H1 (cell line): ENCODE measurements around the gene FAR2. TPM values are rescaled to one million over a fixed set of nuclear protein-coding genes. Genes with fewer than 3 reads are reported as not detected.

Experiments
- CTCF ChIA-PET: fragments of 300-600 bp; sonication (Branson Sonifier 250); formaldehyde crosslinking; loops from one replicate; lab custom pipeline; 2021; ENCODE audit not compliant: partially characterized antibody; lab: Charles Lee
- POLR2A ChIA-PET: fragments of 300-600 bp; sonication (Branson Sonifier 250); formaldehyde crosslinking; loops from one replicate; lab custom pipeline; 2021; ENCODE audit warnings: inconsistent platforms; ENCODE audit not compliant: partially characterized antibody; lab: Charles Lee
- DNase-seq, 2 experiments: peaks; one replicate each; pipeline versions ENCODE4 v3.0.0 to v3.0.0-alpha.2; 2010 to 2022; ENCODE audit warnings: low spot score in 2 of 2, low read depth in 1 of 2, mixed read lengths in 1 of 2
- FAIRE-seq: peaks from 2 replicates; lab custom pipeline; 2011; peaks lifted over from hg19 to GRCh38; lab: Jason Lieb, UNC
- H2AFZ ChIP-seq: 2 replicates; pipeline ENCODE4 v1.8.1; 2012; ENCODE audit warnings: low read length, inconsistent platforms
- H2AK5ac ChIP-seq: 2 replicates; pipeline ENCODE4 v1.6.1; 2013; ENCODE audit warnings: low read depth, low read length
- H2BK120ac ChIP-seq: replicated peaks from 2 replicates; pipeline ENCODE3; 2013; ENCODE audit warnings: low read depth, low read length, inconsistent platforms
- H2BK12ac ChIP-seq: 2 replicates; pipeline ENCODE4 v1.6.1; 2013; ENCODE audit warnings: low read depth, low read length
- H2BK15ac ChIP-seq: 2 replicates; pipeline ENCODE4 v1.6.1; 2013; ENCODE audit warnings: low read length
- H2BK20ac ChIP-seq: 2 replicates; pipeline ENCODE4 v1.6.1; 2013; ENCODE audit warnings: low read length
- H2BK5ac ChIP-seq: 2 replicates; pipeline ENCODE4 v1.6.1; 2013; ENCODE audit warnings: low read depth, low read length
- H3K14ac ChIP-seq: 2 replicates; pipeline ENCODE4 v1.6.1; 2013; ENCODE audit warnings: inconsistent platforms; ENCODE audit not compliant: insufficient read length
- H3K18ac ChIP-seq: 2 replicates; pipeline ENCODE4 v1.6.1; 2013; ENCODE audit warnings: low read length; ENCODE audit errors: extremely low read depth
- H3K23ac ChIP-seq: 2 replicates; pipeline ENCODE4 v1.6.1; 2013; ENCODE audit warnings: inconsistent platforms; ENCODE audit not compliant: insufficient read length
- H3K23me2 ChIP-seq: 2 replicates; pipeline ENCODE4 v1.6.1; 2013; ENCODE audit warnings: low read depth, low read length
- H3K27ac ChIP-seq: 2 replicates; pipeline ENCODE4 v1.6.1; 2011; ENCODE audit warnings: low read depth, low read length, inconsistent platforms
- H3K27me3 ChIP-seq, 4 experiments: replicated peaks in 1 of 4; 1 replicate in 1 of 4; 2 replicates in 3 of 4; pipeline versions ENCODE4 v1.6.1 to v1.8.1; 2011 to 2013; ENCODE audit warnings: low read length in 3 of 4, mild to moderate bottlenecking in 3 of 4, inconsistent platforms in 2 of 4, mixed read lengths in 2 of 4, moderate library complexity in 1 of 4; ENCODE audit not compliant: control insufficient read depth in 3 of 4, insufficient read depth in 3 of 4; ENCODE audit errors: extremely low read depth in 1 of 4
- H3K36me3 ChIP-seq, 4 experiments: 2 replicates each; pipeline versions ENCODE4 v1.6.1 to v1.8.1; 2011 to 2013; ENCODE audit warnings: mild to moderate bottlenecking in 4 of 4, low read length in 3 of 4, moderate library complexity in 2 of 4, control low read depth in 1 of 4, inconsistent platforms in 1 of 4; ENCODE audit not compliant: insufficient read depth in 4 of 4, control insufficient read depth in 2 of 4
- H3K4ac ChIP-seq: replicated peaks from 2 replicates; pipeline ENCODE3; 2013; ENCODE audit warnings: low read length, low read depth, mixed read lengths, inconsistent platforms; ENCODE audit not compliant: insufficient read length
- H3K4me1 ChIP-seq, 4 experiments: replicated peaks in 1 of 4; 1 replicate in 1 of 4; 2 replicates in 3 of 4; pipeline versions ENCODE4 v1.6.1 to v1.8.1; 2011 to 2013; ENCODE audit warnings: low read length in 3 of 4, inconsistent platforms in 2 of 4, mixed read lengths in 1 of 4; ENCODE audit not compliant: insufficient read depth in 4 of 4, control insufficient read depth in 3 of 4
- H3K4me2 ChIP-seq, 2 experiments: 2 replicates each; pipeline versions ENCODE4 v1.6.1 to v1.8.1; 2011 to 2013; ENCODE audit warnings: low read depth in 2 of 2, low read length in 2 of 2, control low read depth in 1 of 2, inconsistent platforms in 1 of 2, mild to moderate bottlenecking in 1 of 2; ENCODE audit not compliant: insufficient read depth in 1 of 2
- H3K4me3 ChIP-seq, 4 experiments: fragments of 200-600, 300-600 bp in 1 of 4; sonication (generic), shearing (Covaris generic), sonication (Bioruptor Twin) in 1 of 4; 2 replicates each; pipeline versions ENCODE4 v1.5.1 to v1.8.1; 2011 to 2016; ENCODE audit warnings: low read length in 4 of 4, low read depth in 3 of 4, control low read depth in 2 of 4, inconsistent platforms in 2 of 4, mild to moderate bottlenecking in 2 of 4, mixed read lengths in 1 of 4, moderate library complexity in 1 of 4; ENCODE audit not compliant: insufficient read depth in 2 of 4; ENCODE audit errors: extremely low read depth in 1 of 4
- H3K56ac ChIP-seq: replicated peaks from 2 replicates; pipeline ENCODE3; 2013; ENCODE audit warnings: low read depth, mild to moderate bottlenecking, mixed read lengths, low read length, inconsistent platforms; ENCODE audit not compliant: insufficient read length
- H3K79me1 ChIP-seq: 2 replicates; pipeline ENCODE4 v1.6.1; 2013; ENCODE audit warnings: low read depth, low read length, control low read depth
- H3K79me2 ChIP-seq, 2 experiments: 2 replicates each; pipeline versions ENCODE4 v1.6.1 to v1.8.1; 2012 to 2013; ENCODE audit warnings: low read length in 2 of 2, mild to moderate bottlenecking in 2 of 2, inconsistent platforms in 1 of 2; ENCODE audit not compliant: insufficient read depth in 2 of 2, control insufficient read depth in 1 of 2
- H3K9ac ChIP-seq, 4 experiments: replicated peaks in 1 of 4; 1 replicate in 1 of 4; 2 replicates in 3 of 4; pipeline versions ENCODE4 v1.6.1 to v1.8.1; 2011 to 2013; ENCODE audit warnings: low read depth in 3 of 4, low read length in 3 of 4, control low read depth in 2 of 4, mild to moderate bottlenecking in 2 of 4, moderate library complexity in 2 of 4, inconsistent platforms in 1 of 4; ENCODE audit errors: extremely low read depth in 1 of 4
- H3K9me3 ChIP-seq, 2 experiments: 2 replicates each; pipeline versions ENCODE4 v1.6.1 to v1.8.1; 2012 to 2013; ENCODE audit warnings: mild to moderate bottlenecking in 2 of 2, moderate library complexity in 2 of 2, control low read depth in 1 of 2, inconsistent platforms in 1 of 2, low read depth in 1 of 2, low read length in 1 of 2, mixed read lengths in 1 of 2; ENCODE audit not compliant: insufficient read depth in 2 of 2
- H4K20me1 ChIP-seq, 2 experiments: replicated peaks in 1 of 2; 2 replicates each; pipeline versions ENCODE3 to v1.8.1; 2011 to 2013; ENCODE audit warnings: inconsistent platforms in 2 of 2, low read length in 2 of 2, mild to moderate bottlenecking in 1 of 2; ENCODE audit not compliant: insufficient read depth in 2 of 2, control insufficient read depth in 1 of 2
- H4K5ac ChIP-seq: 2 replicates; pipeline ENCODE4 v1.6.1; 2013; ENCODE audit warnings: low read length, low read depth, mixed read lengths, inconsistent platforms; ENCODE audit not compliant: insufficient read length
- H4K8ac ChIP-seq: 2 replicates; pipeline ENCODE4 v1.8.0; 2013; ENCODE audit warnings: mild to moderate bottlenecking, moderate library complexity, low read length, inconsistent platforms; ENCODE audit not compliant: insufficient read depth; ENCODE audit errors: extremely low read depth
- H4K91ac ChIP-seq: replicated peaks from 2 replicates; pipeline ENCODE3; 2013; ENCODE audit warnings: low read length, mixed read lengths, inconsistent platforms; ENCODE audit not compliant: insufficient read length
- KDM4A ChIP-seq: IDR thresholded peaks from one replicate; pipeline ENCODE4 v1.7.1; 2012; ENCODE audit warnings: low read depth, mild to moderate bottlenecking, moderate library complexity, low read length, inconsistent platforms; ENCODE audit not compliant: severe bottlenecking
- RXRA ChIP-seq: IDR thresholded peaks from 2 replicates; pipeline ENCODE4 v1.6.1; 2011; ENCODE audit warnings: low read depth, mild to moderate bottlenecking, low read length, moderate library complexity; ENCODE audit not compliant: insufficient read depth
- SAP30 ChIP-seq: fragments of 300-600 bp; sonication (generic); IDR thresholded peaks from 2 replicates; pipeline ENCODE4 v1.7.1; 2012; ENCODE audit warnings: low read length, moderate library complexity, mild to moderate bottlenecking, inconsistent platforms; ENCODE audit not compliant: insufficient read depth, insufficient replicate concordance
- SRF ChIP-seq: IDR thresholded peaks from 2 replicates; pipeline ENCODE4 v1.6.1; 2011; ENCODE audit warnings: mild to moderate bottlenecking, low read depth, low read length, moderate library complexity
- WGBS, 2 experiments: shearing (Covaris generic) in 1 of 2; methylation state at CpG; one replicate each; pipeline versions ENCODE4 v1.1.6 to v1.1.7; 2013 to 2015; ENCODE audit warnings: low lambda C conversion rate in 2 of 2, mixed read lengths in 2 of 2, inconsistent platforms in 1 of 2, low coverage in 1 of 2, missing lambda C conversion rate in 1 of 2; ENCODE audit not compliant: insufficient replicate concordance in 2 of 2, insufficient coverage in 1 of 2, insufficient read length in 1 of 2; ENCODE audit errors: extremely low coverage in 1 of 2, missing lambda C conversion rate in 1 of 2; 5-methylcytosine and 5-hydroxymethylcytosine counted together
- polyA plus RNA-seq, 7 experiments: library from polyadenylated mRNA; depleted of rRNA in 3 of 7; stranded (reverse) in 5 of 7; unstranded in 2 of 7; fragments of >200 nt in 5 of 7; fragments of 200-250 nt in 2 of 7; gene quantifications; 1 replicate in 5 of 7; 2 replicates in 1 of 7; 4 replicates in 1 of 7; pipeline versions ENCODE4 v1.2.1 to v1.2.3, GENCODE V29; 2011 to 2013; ENCODE audit warnings: missing spikeins in 2 of 7, mixed read lengths in 2 of 7
- total RNA-seq: library from RNA; stranded (reverse); fragmentation: NEBNext Ultra II Directional; extraction: Animal tissue kit (Norgen Biotek cat#: 25700); gene quantifications from 2 replicates; pipeline ENCODE4 v1.2.1, GENCODE V29; 2021

FAR2 gene
- total and polyA plus RNA-seq, 2 of the 8 experiments (the other 6 are each of a cell fraction or from before 2014, with no cell fraction given): 24.0 to 24.1 TPM

DNA sequence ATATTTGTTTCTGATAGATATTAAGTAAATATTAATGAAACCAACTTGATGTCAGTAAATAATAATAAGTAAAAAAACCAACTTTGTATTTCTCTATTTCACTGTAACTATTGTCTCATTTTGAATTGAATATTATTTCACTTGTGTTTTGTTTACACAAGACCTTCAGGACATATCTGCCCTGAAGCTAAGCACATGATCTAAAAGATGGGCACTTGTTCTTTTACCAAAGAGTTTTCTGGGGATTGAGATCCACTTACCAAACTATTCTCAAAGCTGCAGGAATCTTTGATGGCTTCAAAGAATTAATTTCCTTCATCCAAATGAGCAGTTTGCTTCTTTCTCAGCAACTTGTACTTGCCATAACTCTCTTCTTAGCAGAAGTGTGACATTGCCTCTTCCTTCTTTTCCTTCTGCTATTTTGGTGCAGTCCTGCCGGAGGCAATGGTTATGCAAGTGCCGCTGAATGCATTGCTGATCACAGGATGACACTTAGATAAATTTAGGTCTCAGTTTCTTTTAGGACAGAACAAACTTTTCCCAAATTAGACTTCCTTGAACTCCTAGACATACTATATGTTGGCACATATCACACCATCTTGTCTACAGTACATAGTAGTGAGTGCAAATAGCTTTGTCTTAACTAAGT, 9.2 kb downstream of the FAR2 start:
- Histone ChIP-seq H3K79me2 (peaks cover 0 to 11% of the 10 kb centered on the region in 2 experiments; a peak in 2 of 4 replicates), H4K20me1 (no peaks in the 10 kb centered on the region), H3K9me3 (no peaks in the 10 kb centered on the region), H2AK5ac (no peak overlapping the region), H2AFZ (no peak overlapping the region), H3K9ac (no peak overlapping the region), H2BK12ac (no peak overlapping the region), H3K79me1 (no peaks in the 10 kb centered on the region; the same call in 1 of the 2 replicates), H3K4me2 (no peak overlapping the region), H3K4ac (no peak overlapping the region), H3K4me1 (peaks cover 0 to 3% (median 0%) of the 10 kb centered on the region in 4 experiments; a peak in 2 of 7 replicates), H2BK20ac (no peak overlapping the region), H3K23ac (no peak overlapping the region), H3K36me3 (no peaks in the 10 kb centered on the region), H3K14ac (no peak overlapping the region), H3K4me3 (no peak overlapping the region), H3K23me2 (no peaks in the 10 kb centered on the region; the same call in 1 of the 2 replicates), H2BK120ac (no peak overlapping the region), H2BK15ac (no peak overlapping the region), H4K8ac (no peak overlapping the region), H3K18ac (no peak overlapping the region), H4K5ac (no peak overlapping the region), H3K56ac (no peak overlapping the region), H3K27me3 (no peaks in the 10 kb centered on the region), H3K27ac (no peak overlapping the region), H2BK5ac (no peak overlapping the region), H4K91ac (no peak overlapping the region)
- FAIRE-seq: no peak
- POLR2A ChIA-PET: no interaction called here
- CTCF ChIA-PET: interaction anchor here (1.4 kb wide), 1 partner anchor 85 kb away, joined by 4 read pairs; no protein-coding TSS in a partner anchor
- WGBS, 2 experiments: 97% methylated on average over 2 of the region's 2 CpGs; no CpG with 5 or more reads in 1 of the 2 experiments
- DNase-seq: no peak
- TF ChIP-seq SAP30 (no peak), KDM4A (no peak), RXRA (no peak), SRF (no peak)
